ENCODE measurements around the gene FXYD6.

FXYD6 gene

DNA sequence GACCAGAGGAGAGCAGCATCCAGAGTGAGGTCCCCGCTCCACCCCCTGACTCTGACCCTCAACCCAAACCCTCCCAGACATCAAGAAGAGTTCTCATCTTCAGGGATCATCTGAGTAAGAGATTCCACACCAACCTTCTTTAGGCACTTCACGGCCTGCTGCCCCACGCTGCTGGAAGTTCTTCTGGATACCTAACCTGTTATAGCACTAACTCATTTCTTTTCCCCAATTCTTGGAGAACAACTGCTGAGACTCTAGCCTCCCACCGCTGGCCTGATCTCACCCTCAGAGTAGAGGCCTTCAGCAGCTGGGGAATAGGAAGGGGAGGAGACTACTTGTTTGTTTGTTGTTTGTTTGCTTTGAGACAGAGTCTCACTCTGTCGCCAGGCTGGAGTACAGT, 45.4 kb upstream of the FXYD6 start:
- no peaks in the 10 kb centered on the region for H3K9me3 ChIP-seq
- H3K27ac ChIP-seq: no peak overlapping the region
- no peaks in the 10 kb centered on the region for H3K4me1 ChIP-seq (ENCODE audit: control insufficient read depth in 1 of 2, insufficient read depth in 1 of 2, low read depth in 1 of 2, low read length in 1 of 2)
- no peaks in the 10 kb centered on the region for H3K36me3 ChIP-seq
- H3K4me3 ChIP-seq (ENCODE audit: low read depth in 1 of 2, low read length in 1 of 2): no peak overlapping the region
- TF ChIP-seq, protein P1, sequence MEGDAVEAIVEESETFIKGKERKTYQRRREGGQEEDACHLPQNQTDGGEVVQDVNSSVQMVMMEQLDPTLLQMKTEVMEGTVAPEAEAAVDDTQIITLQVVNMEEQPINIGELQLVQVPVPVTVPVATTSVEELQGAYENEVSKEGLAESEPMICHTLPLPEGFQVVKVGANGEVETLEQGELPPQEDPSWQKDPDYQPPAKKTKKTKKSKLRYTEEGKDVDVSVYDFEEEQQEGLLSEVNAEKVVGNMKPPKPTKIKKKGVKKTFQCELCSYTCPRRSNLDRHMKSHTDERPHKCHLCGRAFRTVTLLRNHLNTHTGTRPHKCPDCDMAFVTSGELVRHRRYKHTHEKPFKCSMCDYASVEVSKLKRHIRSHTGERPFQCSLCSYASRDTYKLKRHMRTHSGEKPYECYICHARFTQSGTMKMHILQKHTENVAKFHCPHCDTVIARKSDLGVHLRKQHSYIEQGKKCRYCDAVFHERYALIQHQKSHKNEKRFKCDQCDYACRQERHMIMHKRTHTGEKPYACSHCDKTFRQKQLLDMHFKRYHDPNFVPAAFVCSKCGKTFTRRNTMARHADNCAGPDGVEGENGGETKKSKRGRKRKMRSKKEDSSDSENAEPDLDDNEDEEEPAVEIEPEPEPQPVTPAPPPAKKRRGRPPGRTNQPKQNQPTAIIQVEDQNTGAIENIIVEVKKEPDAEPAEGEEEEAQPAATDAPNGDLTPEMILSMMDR (IDR thresholded peaks at IDR 0.05): no peak
- no peaks in the 10 kb centered on the region for H3K27me3 ChIP-seq

DNA sequence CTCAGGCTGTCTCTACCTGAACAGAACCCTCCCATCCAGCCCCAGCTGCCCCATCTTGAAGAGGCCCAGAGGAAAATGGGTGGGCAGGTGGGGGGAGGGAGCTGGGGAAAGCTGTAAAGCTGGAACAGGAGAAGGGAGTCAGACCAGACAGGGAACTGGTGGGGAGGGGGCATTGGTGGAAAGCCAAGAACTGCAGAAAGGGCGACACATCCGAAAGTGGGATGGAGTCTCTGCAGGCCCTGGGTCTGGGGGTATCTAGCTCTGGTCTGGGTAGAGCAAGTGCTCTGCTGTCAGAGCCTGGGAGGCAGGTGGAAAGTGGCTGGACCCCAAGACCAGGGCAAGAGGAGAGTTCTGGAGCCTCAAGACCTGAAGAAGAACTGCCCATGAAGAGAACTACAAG, 45.0 kb upstream of the FXYD6 start:
- no peaks in the 10 kb centered on the region for H3K9me3 ChIP-seq
- no peaks in the 10 kb centered on the region for H3K36me3 ChIP-seq
- no peaks in the 10 kb centered on the region for H3K4me1 ChIP-seq (ENCODE audit: control insufficient read depth in 1 of 2, insufficient read depth in 1 of 2, low read depth in 1 of 2, low read length in 1 of 2)
- no peak overlapping the region for H3K4me3 ChIP-seq (ENCODE audit: low read depth in 1 of 2, low read length in 1 of 2)
- TF ChIP-seq, protein P1 (IDR thresholded peaks at IDR 0.05): no peak
- H3K27me3 ChIP-seq: no peaks in the 10 kb centered on the region
- no peak overlapping the region for H3K27ac ChIP-seq

DNA sequence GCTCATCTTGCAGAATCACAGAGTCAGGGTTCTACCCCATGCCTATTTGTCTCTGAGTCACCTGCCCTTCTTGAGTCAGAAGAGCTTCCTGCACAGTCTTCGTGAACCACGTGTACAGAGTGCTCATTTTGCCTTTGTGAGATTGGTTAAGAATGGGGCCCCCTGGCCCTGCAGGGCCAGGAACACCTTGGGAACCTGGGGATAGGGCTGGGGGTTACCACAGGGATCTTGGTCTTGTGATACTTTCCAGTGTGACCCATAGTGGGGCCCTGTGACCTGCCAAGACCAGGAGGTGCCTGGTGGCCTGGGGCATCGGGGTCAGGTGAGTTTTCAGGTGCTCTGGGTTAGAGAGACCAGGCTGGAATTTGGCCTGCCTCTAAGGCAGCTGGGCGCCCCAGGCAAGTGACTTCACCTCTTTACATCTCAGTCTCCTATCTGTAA, 43.3 kb upstream of the FXYD6 start:
- H3K9me3 ChIP-seq: no peaks in the 10 kb centered on the region
- H3K27me3 ChIP-seq: no peaks in the 10 kb centered on the region
- no peaks in the 10 kb centered on the region for H3K36me3 ChIP-seq
- no peaks in the 10 kb centered on the region for H3K4me1 ChIP-seq (ENCODE audit: control insufficient read depth in 1 of 2, insufficient read depth in 1 of 2, low read depth in 1 of 2, low read length in 1 of 2)
- H3K4me3 ChIP-seq (ENCODE audit: low read depth in 1 of 2, low read length in 1 of 2): no peak overlapping the region
- H3K27ac ChIP-seq: no peak overlapping the region
- TF ChIP-seq, protein P1 (IDR thresholded peaks at IDR 0.05): no peak

DNA sequence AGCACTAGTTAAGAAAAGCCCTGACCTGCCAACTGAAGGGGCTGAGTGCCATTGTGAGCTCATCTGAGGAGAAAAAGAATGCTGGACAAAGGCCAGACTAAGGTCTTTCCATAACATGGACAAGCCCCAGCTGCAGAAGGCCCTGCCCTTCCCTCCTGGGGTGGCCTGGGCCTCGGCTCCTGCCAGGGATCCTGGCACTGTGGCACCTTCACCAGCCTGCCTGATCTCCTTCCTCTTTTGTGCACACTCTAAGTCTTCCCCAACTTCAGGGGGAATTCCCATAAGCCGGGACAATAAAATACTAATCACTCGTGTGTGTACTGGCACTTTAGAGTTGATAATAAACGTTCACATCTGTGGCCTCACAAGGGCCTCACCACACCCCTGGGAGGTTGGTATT, 42.9 kb upstream of the FXYD6 start:
- Histone ChIP-seq H3K27ac (no peak overlapping the region), H3K9me3 (no peaks in the 10 kb centered on the region), H3K4me1 (ENCODE audit: control insufficient read depth in 1 of 2, insufficient read depth in 1 of 2, low read depth in 1 of 2, low read length in 1 of 2) (no peaks in the 10 kb centered on the region), H3K27me3 (no peaks in the 10 kb centered on the region), H3K36me3 (no peaks in the 10 kb centered on the region), H3K4me3 (ENCODE audit: low read depth in 1 of 2, low read length in 1 of 2) (no peak overlapping the region)
- TF ChIP-seq, protein P1 (IDR thresholded peaks at IDR 0.05): no peak

DNA sequence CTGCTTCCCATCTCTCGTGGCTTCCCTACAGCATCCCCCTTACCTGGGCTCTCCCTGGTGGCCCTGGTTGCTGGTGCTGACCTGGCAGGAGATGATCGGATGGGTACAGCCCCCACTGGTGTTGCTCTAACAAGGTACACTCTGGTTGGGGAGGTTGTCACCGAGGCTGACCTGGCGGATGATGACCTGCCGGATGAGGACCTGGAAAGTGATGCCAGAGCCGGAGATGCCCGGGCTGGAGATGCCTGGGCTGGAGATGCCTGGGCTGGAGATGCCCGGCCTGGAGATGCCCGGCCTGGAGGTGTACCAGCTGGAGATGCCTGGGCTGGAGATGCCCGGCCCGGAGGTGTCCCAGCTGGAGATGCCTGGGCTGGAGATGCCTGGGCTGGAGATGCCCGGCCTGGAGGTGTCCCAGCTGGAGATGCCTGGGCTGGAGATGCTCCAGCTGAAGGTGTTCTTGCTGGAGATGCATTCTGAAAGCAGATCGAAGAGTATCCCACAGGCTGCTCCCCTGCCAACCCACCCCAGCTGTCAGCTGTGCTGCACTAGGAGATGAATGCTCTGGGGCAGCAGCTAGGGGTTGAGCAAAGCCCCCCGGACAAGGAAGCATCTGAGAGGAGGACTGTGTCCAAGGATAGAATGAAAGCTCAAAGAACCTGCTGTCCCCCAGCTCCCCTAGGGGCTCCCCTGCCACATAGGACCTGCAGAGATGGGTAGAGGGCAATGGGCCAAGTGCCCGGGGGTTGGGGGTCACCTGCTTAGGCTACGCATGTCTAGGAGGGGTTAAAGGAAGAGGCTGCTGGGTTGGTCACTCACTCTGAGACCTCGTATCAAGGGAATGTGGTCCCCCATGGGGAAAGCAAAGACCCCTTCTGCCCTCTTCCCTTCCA, 42.2 kb upstream of the FXYD6 start:
- no peaks in the 10 kb centered on the region for H3K36me3 ChIP-seq
- H3K4me1 ChIP-seq (ENCODE audit: control insufficient read depth in 1 of 2, insufficient read depth in 1 of 2, low read depth in 1 of 2, low read length in 1 of 2): no peaks in the 10 kb centered on the region
- no peak overlapping the region for H3K4me3 ChIP-seq (ENCODE audit: low read depth in 1 of 2, low read length in 1 of 2)
- H3K27me3 ChIP-seq: no peaks in the 10 kb centered on the region
- TF ChIP-seq, protein P1 (IDR thresholded peaks at IDR 0.05): no peak
- no peaks in the 10 kb centered on the region for H3K9me3 ChIP-seq
- H3K27ac ChIP-seq: no peak overlapping the region
